ENCODE data around the gene DHRS13. TPM values are rescaled to one million over a fixed set of nuclear protein-coding genes. Genes with fewer than 3 reads are reported as not detected.
A peak's percentile ranks its signal among the peaks of the same experiment; 100 is the strongest.

The DHRS13 gene
- total RNA-seq, 1 donor from 2014 or later: 8.2 TPM

DNA sequence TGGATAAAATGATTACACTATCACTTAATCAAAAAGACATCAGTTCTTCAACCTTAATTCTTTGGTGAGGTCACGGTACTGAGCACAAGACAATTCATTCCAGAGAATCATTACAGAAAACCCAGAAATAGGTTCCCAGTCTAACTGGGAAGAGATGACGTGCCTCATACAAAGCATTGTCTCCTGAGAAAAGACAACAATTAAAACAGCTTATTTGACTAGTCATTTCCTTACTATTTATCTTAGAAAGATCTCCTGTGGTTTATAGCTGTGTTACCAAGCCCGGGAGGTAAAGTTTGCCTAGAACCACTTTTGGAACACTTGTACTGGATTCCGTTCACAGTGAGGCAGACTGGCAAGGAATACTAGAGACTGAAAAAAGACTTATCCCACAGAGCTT is 43.4 kb upstream of the DHRS13 start:
- no peak for DNase-seq (ENCODE audit: low spot score)
- Mint-ChIP-seq H3K27ac (ENCODE audit: unreplicated experiment) (peak overlapping the region; percentile 77), H3K4me1 (ENCODE audit: unreplicated experiment) (peaks cover 20% of the 10 kb centered on the region), H3K36me3 (ENCODE audit: low read depth, unreplicated experiment) (peaks cover 28% of the 10 kb centered on the region), H3K4me3 (ENCODE audit: unreplicated experiment) (no peak overlapping the region), H3K9me3 (ENCODE audit: unreplicated experiment) (no peaks in the 10 kb centered on the region), H3K27me3 (ENCODE audit: unreplicated experiment) (peaks cover 2% of the 10 kb centered on the region)
- TF ChIP-seq, protein P1, sequence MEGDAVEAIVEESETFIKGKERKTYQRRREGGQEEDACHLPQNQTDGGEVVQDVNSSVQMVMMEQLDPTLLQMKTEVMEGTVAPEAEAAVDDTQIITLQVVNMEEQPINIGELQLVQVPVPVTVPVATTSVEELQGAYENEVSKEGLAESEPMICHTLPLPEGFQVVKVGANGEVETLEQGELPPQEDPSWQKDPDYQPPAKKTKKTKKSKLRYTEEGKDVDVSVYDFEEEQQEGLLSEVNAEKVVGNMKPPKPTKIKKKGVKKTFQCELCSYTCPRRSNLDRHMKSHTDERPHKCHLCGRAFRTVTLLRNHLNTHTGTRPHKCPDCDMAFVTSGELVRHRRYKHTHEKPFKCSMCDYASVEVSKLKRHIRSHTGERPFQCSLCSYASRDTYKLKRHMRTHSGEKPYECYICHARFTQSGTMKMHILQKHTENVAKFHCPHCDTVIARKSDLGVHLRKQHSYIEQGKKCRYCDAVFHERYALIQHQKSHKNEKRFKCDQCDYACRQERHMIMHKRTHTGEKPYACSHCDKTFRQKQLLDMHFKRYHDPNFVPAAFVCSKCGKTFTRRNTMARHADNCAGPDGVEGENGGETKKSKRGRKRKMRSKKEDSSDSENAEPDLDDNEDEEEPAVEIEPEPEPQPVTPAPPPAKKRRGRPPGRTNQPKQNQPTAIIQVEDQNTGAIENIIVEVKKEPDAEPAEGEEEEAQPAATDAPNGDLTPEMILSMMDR (IDR thresholded peaks at IDR 0.05; ENCODE audit: unreplicated experiment): no peak

DNA sequence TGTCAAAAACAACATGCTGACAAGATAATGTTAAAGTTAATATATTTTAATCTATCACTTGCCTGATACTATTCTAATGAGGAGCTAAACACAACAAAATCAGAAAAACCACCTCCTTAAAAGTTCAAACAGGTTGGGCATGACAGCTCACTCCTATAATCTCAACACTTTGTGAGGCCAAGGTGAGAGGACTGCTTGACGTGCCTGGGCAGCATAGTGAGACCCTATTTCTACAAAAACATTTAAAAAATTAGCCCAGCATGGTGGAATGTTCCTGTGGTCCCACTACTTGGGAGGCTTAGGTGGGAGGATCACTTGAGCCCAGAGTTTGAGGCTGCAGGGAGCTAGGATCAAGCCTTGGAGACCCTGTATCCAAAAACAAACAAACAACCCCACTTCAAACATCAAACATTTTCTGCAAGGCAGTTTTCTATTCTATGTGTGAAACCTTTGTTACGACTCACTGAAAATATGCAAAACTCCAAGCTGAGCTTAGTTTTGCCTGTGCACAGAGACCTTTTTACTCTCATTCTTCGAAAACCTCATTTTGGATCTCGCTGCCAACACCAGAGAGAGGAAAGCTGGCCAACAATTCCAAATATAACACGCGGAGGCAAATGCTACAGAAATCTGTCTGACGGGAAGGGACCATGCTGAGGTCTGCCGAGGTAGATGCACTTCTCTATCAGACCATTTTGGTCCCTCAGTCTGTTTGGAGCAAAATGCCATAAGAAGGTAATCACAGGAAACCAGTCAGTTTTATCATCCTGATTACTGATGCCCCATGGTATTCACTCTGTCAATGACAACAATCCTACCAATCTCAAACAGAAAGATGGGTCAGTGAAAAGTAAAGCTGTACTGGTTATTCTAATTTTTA is 42.2 kb upstream of the DHRS13 start:
- Mint-ChIP-seq H3K27ac (ENCODE audit: unreplicated experiment) (no peak overlapping the region), H3K4me3 (ENCODE audit: unreplicated experiment) (no peak overlapping the region), H3K36me3 (ENCODE audit: low read depth, unreplicated experiment) (peaks cover 31% of the 10 kb centered on the region), H3K9me3 (ENCODE audit: unreplicated experiment) (no peaks in the 10 kb centered on the region), H3K4me1 (ENCODE audit: unreplicated experiment) (peaks cover 26% of the 10 kb centered on the region), H3K27me3 (ENCODE audit: unreplicated experiment) (peaks cover 2% of the 10 kb centered on the region)
- TF ChIP-seq, protein P1 (IDR thresholded peaks at IDR 0.05; ENCODE audit: unreplicated experiment): no peak
- no peak for DNase-seq (ENCODE audit: low spot score)

DNA sequence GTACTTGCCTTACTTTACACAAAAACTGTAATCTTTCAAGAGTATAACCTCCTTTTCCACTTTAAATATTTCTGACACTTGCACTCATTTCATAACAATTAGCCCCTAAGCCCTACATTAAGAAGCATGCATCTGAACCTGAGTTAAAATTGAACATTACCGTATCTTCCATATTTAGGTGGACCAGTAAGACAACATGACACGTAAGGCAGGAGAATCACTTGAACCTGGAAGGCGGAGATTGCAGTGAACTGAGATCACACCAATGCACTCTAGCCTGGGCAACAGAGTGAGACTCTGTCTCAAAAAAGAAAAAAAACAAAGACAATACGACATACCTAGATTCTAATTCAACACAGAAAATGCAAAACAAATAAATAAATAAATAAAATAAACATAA is 41.5 kb upstream of the DHRS13 start:
- no peak overlapping the region for H3K27ac Mint-ChIP-seq (ENCODE audit: unreplicated experiment)
- H3K4me1 Mint-ChIP-seq (ENCODE audit: unreplicated experiment): peaks cover 28% of the 10 kb centered on the region
- no peak for DNase-seq (ENCODE audit: low spot score)
- peaks cover 31% of the 10 kb centered on the region for H3K36me3 Mint-ChIP-seq (ENCODE audit: low read depth, unreplicated experiment)
- peaks cover 2% of the 10 kb centered on the region for H3K27me3 Mint-ChIP-seq (ENCODE audit: unreplicated experiment)
- TF ChIP-seq, protein P1 (IDR thresholded peaks at IDR 0.05; ENCODE audit: unreplicated experiment): no peak
- H3K9me3 Mint-ChIP-seq (ENCODE audit: unreplicated experiment): no peaks in the 10 kb centered on the region
- no peak overlapping the region for H3K4me3 Mint-ChIP-seq (ENCODE audit: unreplicated experiment)

DNA sequence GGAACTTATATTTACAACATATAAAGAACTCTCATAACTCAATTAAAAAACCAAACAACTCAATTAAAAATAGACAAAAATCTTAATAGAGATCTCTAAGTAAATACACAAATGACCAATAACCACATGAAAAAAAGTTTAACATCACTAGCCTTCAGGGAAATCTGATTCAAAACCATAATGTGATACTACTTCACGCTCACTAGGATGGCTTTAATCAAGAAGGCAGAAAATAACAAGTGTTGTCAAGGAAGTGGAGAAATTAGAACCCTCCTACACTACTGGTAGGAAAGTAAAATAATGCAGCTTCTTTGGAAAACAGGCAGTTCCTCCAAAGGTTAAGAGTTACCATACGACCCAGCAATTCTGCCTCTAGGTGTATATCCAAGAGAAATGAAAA is 40.0 kb upstream of the DHRS13 start:
- peaks cover 21% of the 10 kb centered on the region for H3K4me1 Mint-ChIP-seq (ENCODE audit: unreplicated experiment)
- no peaks in the 10 kb centered on the region for H3K27me3 Mint-ChIP-seq (ENCODE audit: unreplicated experiment)
- no peak overlapping the region for H3K4me3 Mint-ChIP-seq (ENCODE audit: unreplicated experiment)
- TF ChIP-seq, protein P1 (IDR thresholded peaks at IDR 0.05; ENCODE audit: unreplicated experiment): no peak
- H3K9me3 Mint-ChIP-seq (ENCODE audit: unreplicated experiment): no peaks in the 10 kb centered on the region
- H3K36me3 Mint-ChIP-seq (ENCODE audit: low read depth, unreplicated experiment): peaks cover 17% of the 10 kb centered on the region
- no peak for DNase-seq (ENCODE audit: low spot score)
- H3K27ac Mint-ChIP-seq (ENCODE audit: unreplicated experiment): no peak overlapping the region

DNA sequence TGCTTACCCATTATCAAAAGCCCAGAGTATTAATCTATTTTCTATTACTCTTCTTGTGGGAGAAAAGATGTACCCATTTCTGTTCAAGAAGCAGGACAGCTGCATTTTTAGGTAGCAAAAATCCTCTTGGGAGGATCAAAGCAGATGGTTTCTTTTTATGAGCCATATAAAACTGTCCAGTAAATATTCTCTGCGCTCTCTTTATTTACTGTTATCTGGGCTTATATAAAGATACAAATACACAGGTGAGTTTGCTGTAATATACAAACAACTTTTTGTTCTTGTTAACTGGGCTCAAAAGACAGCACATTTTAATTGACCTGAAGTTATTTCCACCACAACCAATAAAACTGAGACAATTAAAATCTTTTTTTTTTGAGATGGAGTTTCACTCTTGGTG is 38.4 kb upstream of the DHRS13 start:
- Mint-ChIP-seq H3K27me3 (ENCODE audit: unreplicated experiment) (no peaks in the 10 kb centered on the region), H3K4me1 (ENCODE audit: unreplicated experiment) (peaks cover 19% of the 10 kb centered on the region), H3K4me3 (ENCODE audit: unreplicated experiment) (no peak overlapping the region), H3K27ac (ENCODE audit: unreplicated experiment) (no peak overlapping the region), H3K9me3 (ENCODE audit: unreplicated experiment) (no peaks in the 10 kb centered on the region), H3K36me3 (ENCODE audit: low read depth, unreplicated experiment) (peaks cover 13% of the 10 kb centered on the region)
- TF ChIP-seq, protein P1 (IDR thresholded peaks at IDR 0.05; ENCODE audit: unreplicated experiment): no peak
- DNase-seq (ENCODE audit: low spot score): no peak
